ENCODE results near the gene GLI3.

The GLI3 gene

GRCh38 chr7:42203336-42203735 lies 33.7 kb downstream of the GLI3 start:
- ChIA-PET POLR2A (no interaction called here), CTCF (no interaction called here)
- Histone ChIP-seq H3K9me3 (ENCODE audit: control insufficient read depth, insufficient read depth, low read depth, low read length) (no peaks in the 10 kb centered on the region), H3K4me3 (ENCODE audit: low read depth, low read length) (no peak overlapping the region), H3K27ac (ENCODE audit: extremely low read depth, low read depth, low read length) (no peak overlapping the region), H3K36me3 (ENCODE audit: control insufficient read depth in 2 of 2, insufficient read depth in 1 of 2, low read length in 2 of 2) (no peaks in the 10 kb centered on the region; a peak in 1 of 3 replicates), H3K4me1 (ENCODE audit: control insufficient read depth, insufficient read depth, low read length) (no peaks in the 10 kb centered on the region)
- TF ChIP-seq ZNF146 (tag by site-specific recombination; IDR thresholded peaks at IDR 0.05) (peak; percentile 90), ZNF580 (tag by site-specific recombination; IDR thresholded peaks at IDR 0.05) (0 out of 2 replicates have a peak, but pooled peaks have one; percentile 30), ZNF274 (IDR thresholded peaks at IDR 0.05; ENCODE audit: low read length) (no peak), ZNF274 (tag by site-specific recombination; IDR thresholded peaks at IDR 0.05; ENCODE audit: borderline replicate concordance) (no peak), ZNF19 (tag by site-specific recombination; IDR thresholded peaks at IDR 0.05; ENCODE audit: low read depth) (no peak), ZNF792 (tag by site-specific recombination; IDR thresholded peaks at IDR 0.05) (no peak)

GRCh38 chr7:42202601-42203000 lies 34.4 kb downstream of the GLI3 start:
- CTCF ChIA-PET: no interaction called here
- no peak overlapping the region for H3K4me3 ChIP-seq (ENCODE audit: low read depth, low read length)
- H3K4me1 ChIP-seq (ENCODE audit: control insufficient read depth, insufficient read depth, low read length): no peaks in the 10 kb centered on the region
- no peak for TF ChIP-seq ZNF791 (tag by site-specific recombination; IDR thresholded peaks at IDR 0.05)
- TF ChIP-seq ZNF341 (tag by site-specific recombination; IDR thresholded peaks at IDR 0.05; ENCODE audit: low read depth): no peak
- TF ChIP-seq ZBTB11 (tag by site-specific recombination; conservative IDR thresholded peaks at IDR 0.05; ENCODE audit: low read depth): no peak
- no peak for TF ChIP-seq ZNF449 (tag by site-specific recombination; IDR thresholded peaks at IDR 0.05)
- no peak for TF ChIP-seq ZNF792 (tag by site-specific recombination; IDR thresholded peaks at IDR 0.05)
- no peak for TF ChIP-seq KLF10 (tag by site-specific recombination; IDR thresholded peaks at IDR 0.05)
- no peak for TF ChIP-seq PRDM4 (tag by site-specific recombination; IDR thresholded peaks at IDR 0.05)
- TF ChIP-seq SP2 (tag by site-specific recombination; IDR thresholded peaks at IDR 0.05): no peak
- no peak for TF ChIP-seq ZNF24 (tag by site-specific recombination; IDR thresholded peaks at IDR 0.05)
- no peak for TF ChIP-seq ZBTB21 (tag by site-specific recombination; IDR thresholded peaks at IDR 0.05)
- no peak for TF ChIP-seq ZBTB48 (tag by site-specific recombination; IDR thresholded peaks at IDR 0.05)
- TF ChIP-seq ZNF624 (tag by site-specific recombination; IDR thresholded peaks at IDR 0.05): no peak
- no peak for TF ChIP-seq ATF2 (tag by site-specific recombination; IDR thresholded peaks at IDR 0.05; ENCODE audit: low read depth)
- H3K36me3 ChIP-seq (ENCODE audit: control insufficient read depth in 2 of 2, insufficient read depth in 1 of 2, low read length in 2 of 2): peaks cover 0 to 4% of the 10 kb centered on the region in 2 experiments; a peak in 1 of 3 replicates
- no peaks in the 10 kb centered on the region for H3K9me3 ChIP-seq (ENCODE audit: control insufficient read depth, insufficient read depth, low read depth, low read length)
- H3K27ac ChIP-seq (ENCODE audit: extremely low read depth, low read depth, low read length): no peak overlapping the region
- POLR2A ChIA-PET: no interaction called here
